Occipital lobe (tissue), 2 donors: ENCODE results near the gene AKAP8L. TPM values are rescaled to one million over a fixed set of nuclear protein-coding genes. Genes with fewer than 3 reads are reported as not detected.
"Not testable (repeated sequence)": the region's sequence is repeated elsewhere in the genome, so short reads cannot be mapped to it uniquely, and the experiment has no call there.

Source experiments
- DNase-seq: peaks from one replicate; lab custom pipeline; 2025; lab: John Stamatoyannopoulos, UW
- total RNA-seq: library from RNA; depleted of rRNA; stranded (reverse); fragments of >200 nt; gene quantifications from one replicate; pipeline ENCODE4 v1.2.3, GENCODE V29; 2014

Gene AKAP8L
- total RNA-seq, 1 donor from 2014 or later: 59.6 TPM

- DNase-seq: no peak
Observed at GRCh38 chr19:15418231-15418578, 583 bp downstream of the AKAP8L start.

GRCh38 chr19:15417699-15418098 is 1.1 kb downstream of the AKAP8L start:
- DNase-seq: no peak

DNA sequence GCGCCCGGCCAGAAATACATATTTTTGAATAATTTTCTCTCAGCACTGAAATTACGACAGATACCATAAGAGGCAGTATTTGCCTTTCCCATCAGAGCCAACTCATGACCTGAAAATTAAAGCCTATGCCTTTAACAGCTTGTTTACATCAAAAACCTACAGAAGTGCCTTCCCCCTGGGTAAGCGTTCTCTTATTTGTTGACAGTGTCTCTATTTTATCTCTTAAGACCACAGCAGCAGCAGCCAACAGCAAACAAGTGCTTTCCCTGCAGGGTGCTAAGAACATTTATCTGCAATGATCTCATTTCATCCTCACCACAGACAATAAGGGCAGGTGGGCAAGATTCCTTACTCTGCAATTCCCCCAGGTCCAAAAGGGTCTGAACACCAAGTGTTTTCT is 6.0 kb downstream of the AKAP8L start:
- DNase-seq: no peak

DNA sequence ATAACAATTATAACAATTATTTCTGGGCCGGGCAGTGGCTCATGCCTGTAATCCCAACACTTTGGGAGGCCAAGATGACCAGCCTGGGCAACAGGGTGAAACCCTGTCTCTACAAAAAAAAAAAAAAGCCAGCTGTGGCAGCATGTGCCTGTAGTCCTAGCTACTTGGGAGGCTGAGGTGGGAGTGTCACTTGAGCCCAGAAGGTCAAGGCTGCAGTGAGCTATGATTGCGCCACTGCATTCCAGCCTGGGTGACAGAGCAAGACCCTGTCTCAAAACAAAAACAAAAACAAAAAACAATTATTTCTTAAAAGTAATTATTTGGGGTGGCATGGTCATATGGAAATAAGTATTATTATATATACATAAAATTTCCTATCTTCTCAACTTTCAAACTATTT is 7.4 kb downstream of the AKAP8L start:
- DNase-seq: not testable (repeated sequence)

DNA sequence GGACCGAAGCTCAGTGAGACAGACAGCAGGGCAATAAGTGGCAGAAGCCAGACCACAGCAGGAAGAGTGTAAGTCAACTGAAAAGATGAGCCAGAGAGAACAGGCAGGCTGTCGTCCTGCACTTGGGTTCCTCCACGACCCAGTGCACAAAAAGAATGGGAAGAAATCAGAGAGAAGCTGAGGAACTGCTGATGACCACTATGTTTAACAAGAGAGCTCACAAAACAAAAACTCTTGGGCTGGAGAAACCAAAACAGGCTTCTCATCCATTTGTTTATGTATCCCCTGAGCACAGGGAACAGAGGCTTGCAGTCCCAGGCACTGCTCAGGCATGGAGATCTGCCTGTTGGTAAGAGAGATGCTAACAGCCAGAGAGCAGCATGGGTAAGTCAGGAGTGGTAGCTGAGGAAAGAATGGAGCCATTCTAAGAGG is 14.0 kb downstream of the AKAP8L start:
- DNase-seq: no peak

DNA sequence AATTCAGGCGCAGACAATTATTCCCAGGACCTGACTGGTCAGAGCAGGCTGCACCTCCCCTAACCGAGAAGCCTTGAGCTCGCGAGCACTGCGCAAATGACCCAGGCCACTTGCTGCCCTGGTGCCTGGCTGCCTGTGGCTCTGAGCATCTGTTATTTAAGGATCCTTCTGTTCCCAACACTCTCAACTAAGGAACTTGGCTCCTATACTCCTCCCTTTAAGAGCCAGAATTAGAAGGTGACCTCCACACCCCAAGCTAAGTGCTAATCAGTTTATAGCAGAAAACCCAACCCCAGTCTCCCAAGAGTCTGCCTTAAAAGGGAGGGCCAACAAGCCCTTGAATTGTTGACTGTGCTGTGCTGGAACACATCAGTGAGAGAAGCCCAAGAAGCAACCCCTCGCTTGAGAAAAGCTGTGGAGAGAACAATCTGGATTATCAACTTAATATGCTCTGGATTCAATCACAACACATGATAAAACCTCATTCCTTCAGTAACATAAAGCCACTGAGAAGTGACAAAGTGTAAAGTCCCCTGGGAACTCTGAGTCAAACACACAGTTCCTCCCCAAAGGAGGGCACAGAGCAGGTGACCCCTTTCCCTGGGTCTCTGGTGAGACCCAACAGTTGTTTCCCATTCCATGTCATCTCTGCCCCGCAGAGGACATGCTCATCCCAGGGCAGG is 14.6 kb downstream of the AKAP8L start:
- DNase-seq: no peak

DNA sequence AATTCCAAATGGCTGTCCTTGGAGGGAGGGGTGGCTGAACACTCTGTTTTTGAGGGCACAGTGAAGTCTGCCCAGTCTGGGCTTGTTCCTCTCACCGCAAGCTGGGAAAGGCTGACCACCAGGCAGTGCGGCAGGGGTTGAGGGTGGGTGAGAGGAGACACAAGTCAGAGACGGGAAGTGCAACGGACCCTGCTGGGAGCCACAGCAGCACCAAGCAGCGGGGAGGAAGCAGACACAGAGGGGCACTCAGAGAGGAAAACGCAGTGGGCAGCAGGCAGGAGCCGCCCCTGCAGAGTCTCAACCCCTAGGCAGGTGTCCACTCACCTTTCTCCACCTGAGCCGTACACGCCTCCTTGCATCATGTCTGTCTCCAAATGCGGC is 15.6 kb downstream of the AKAP8L start:
- no peak for DNase-seq

- DNase-seq: no peak
Observed at GRCh38 chr19:15402411-15403150, 16.2 kb downstream of the AKAP8L start.

GRCh38 chr19:15401397-15401710 is 17.4 kb downstream of the AKAP8L start:
- no peak for DNase-seq

DNA sequence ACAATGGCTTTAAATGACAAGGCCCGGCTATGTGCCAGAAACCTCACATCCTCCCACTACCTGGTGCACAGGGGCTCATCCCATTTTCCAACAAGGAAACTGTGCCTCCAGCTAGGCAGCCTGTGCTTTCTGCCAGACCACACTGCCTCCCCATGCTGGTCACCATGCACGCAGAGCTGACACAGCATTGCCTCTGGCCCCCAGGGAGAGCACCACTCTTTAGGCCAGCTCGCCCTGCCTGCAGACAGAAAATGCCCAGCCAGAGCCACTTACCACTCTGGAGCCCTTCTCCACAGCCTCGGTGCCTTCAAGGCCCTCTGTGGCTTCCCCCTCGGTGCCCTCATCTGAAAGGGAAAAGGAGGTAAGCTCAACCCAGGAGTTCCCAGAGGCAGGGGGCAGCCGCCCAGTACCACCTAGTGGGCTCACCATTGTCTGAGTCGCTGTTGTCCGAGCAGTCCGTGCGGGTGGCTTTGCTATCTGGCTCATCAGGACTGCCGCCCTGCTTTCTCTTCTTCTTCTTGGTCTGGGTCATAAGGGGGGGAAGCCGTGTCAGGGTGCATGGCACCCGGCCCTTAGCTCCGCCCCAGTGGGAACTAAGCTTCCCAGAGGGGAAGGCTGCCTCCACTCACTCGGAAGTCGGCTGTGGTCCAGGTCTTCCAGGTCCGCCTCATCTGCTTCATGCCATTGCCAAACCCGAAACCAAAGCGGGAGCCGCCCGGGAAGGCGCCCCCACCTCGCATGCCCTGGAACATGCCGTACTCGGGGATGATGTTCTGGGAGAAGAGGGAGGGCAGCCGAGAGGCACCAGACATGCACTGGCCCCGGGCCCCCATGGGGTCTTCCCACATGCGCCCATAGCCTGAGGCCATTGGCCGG is 18.0 kb downstream of the AKAP8L start:
- no peak for DNase-seq

DNA sequence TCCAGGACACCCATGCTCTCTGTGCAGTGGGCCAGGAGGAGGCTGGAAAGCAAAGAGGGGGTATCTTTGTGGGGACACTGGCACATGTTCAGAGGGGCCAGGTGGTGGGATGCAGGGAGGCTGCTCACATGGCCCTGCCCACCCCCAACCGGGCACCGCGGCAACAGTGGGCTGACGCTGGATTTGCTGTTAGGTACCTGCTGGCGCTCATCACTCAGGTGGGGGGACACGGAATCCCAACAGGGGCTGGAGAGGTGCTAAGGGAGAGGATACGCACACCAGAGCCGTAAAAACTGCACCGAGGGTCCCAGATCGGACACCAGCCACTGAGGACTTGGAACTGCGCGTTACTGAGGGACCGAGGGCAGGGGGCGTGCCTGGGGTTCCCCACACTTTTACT is 19.2 kb downstream of the AKAP8L start:
- no peak for DNase-seq

DNA sequence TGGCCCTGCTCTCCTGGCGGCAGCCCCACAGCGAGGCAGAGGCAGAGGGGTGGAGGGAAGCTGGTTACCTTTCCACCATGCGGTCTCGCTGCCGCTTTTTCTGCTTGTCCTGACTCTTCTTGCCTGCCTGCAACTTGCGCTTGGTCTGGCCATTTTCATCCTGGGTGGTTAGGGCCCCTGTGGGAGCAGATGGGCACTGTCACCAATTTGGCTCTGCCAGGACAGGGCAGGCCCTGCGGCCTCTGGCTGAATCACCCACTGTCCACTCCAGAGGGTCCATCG is 19.6 kb downstream of the AKAP8L start:
- no peak for DNase-seq

DNA sequence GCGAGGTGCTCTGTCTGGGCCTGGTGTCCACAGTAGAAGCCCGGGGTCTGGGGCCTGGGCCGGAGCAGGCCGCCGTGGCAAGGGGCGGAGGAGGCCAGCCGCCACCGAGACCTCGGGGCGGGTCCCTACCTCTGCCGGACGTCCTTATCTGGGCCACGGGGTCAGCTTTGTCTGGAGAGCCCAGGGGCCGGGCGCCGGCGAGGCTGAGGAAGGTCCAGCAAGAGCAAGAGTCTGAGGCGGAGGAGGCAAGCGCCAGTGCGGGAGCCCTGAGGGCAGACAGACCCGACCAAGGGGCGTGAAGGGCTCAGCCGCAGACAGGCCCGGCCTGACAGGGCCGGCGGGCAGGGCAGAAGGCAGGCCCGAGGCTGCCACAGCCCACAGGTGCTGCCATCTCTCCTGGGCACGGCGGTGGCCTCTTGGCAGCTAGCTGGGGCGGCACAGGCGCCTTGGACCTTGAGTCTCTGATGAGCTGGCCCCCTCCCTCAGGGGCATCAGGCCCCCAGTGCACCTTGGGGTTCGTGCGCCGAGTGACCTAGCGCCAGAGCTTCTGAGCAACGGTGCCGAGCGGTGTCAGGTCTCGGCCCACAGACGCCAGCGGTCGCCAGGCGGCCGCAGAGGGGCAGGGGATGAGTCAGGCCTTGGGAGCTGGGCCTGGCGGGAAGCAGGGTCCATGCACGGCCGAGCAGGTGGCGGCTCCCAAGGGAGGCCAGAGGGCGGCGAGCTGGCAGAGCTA is 20.1 kb downstream of the AKAP8L start:
- DNase-seq: no peak

DNA sequence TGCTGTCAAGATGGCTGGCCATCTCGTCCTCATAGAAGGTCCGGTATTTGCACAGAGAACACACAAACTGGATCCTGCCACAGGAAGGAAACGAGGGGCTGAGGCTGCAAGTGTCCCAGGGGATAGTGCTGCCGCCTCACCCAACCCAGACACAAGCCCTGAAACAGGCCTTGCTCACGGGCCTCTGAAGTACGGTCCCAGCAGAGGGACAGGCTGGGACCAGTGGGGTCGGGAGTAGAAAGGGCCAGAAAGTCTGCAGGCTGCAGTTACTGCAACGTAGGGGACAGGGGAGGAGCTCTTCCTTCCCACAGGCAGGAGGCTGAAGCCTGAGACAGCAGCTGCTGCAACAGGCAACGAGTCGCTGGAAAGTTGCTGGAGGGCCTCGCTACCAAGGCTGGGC is 21.0 kb downstream of the AKAP8L start:
- no peak for DNase-seq

- no peak for DNase-seq
Observed at GRCh38 chr19:15397236-15397635, 21.6 kb downstream of the AKAP8L start.

DNA sequence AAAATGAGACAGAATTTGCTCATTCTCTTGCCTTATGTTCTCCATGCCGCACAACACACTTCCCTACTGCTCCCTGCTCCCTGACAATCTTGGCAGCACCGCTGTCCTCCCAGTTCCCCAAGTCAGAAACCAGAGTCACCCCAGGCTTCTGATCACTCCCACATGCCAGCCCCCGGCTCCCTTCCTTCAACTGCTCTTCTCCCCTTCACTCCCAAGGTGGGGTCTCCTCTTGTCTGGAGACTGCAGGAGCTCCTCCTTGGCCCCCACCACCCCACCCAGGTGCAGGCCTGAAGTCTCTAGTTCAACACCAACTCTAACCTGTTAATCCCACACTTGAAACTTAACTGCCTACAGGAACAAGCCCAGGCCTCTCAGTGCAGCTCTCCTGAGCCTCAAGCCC is 22.4 kb downstream of the AKAP8L start:
- no peak for DNase-seq

DNA sequence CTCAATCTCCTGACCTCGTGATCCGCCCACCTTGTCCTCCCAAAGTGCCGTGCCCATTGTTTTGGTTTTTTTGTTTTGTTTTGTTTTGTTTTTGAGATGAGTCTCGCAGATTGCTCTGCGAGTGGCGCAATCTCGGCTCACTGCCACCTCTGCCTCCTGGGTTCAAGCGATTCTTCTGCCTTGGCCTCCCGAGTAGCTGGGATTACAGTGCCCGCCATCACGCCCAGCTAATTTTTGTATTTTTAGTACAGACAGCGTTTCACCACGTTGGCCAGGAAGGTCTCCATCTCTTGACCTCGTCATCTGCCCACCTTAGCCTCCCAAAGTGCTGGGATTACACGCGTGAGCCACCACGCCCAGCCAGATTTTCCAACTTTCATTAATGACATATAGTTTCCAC is 23.5 kb downstream of the AKAP8L start:
- DNase-seq: not testable (repeated sequence)

DNA sequence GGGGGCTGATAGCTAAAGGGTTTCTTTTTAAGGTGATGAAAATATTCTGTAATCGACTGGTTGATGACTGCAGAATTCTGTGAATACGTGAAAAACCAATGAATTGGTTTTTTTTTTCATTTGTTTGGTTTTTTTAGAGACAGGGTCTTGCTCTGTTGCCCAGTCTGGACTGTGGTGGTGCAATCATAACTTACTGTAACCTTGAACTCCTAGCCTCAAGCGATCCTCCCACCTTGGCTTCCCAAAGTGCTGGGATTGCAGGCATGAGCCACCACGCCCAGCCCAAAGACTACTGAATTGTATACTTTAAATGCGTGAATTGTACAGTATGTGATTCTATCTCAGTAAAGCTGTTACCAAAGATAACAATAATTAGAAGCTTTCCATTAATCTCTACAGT is 24.4 kb downstream of the AKAP8L start:
- no peak for DNase-seq

DNA sequence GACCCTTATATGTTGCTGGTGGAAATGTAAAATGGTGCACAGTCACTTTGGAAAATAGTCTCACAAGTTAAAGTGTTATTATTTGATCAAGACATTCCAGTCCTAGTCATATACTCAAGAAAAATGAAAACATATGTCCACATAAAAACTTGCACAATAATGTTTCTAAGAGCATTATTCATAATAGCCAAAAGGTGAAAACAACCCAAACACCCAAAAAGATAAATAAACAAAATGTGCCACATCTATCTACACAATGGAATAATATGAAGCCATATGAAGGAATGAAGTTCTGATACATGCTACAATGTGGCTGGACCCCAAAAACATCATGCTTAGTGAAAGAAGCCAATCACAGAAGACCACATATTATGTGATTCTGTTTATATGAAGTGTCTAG is 24.8 kb downstream of the AKAP8L start:
- DNase-seq: no peak

DNA sequence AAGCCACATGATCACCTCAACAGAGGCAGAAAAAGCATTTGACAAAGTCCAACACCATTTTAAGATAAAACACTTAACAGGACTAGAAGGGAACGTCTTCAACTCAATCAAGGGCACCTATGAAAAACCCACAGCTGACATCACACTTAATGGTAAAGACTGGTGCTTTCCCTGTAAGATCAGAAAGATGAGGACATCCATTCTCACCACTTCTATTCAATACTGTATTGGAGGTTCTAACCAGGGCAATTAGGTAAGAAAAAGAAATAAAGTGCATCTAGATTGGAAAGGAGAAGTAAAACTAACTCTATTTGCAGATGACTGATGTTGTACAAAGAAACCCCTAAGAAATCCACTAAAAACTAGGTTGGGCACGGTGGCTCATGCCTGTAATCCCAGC is 28.0 kb downstream of the AKAP8L start:
- DNase-seq: no peak

DNA sequence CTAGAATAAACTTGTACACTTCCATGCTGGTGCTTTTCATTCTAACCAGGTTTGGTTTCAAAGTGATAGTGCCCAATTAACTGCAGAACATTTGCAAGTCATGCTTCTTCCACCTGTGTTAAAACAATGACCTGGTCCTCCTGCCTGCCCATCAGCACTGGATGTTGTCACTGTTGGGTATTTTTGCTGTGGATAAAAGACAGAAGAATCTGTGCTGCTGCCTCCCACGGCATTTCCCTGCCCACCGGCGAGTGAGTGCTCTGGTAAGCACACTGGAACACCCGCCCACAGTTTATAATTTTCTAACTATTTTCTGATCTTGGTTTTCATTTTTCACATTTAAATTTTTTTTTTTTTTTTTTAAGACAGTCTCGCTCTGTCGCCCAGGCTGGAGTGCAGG is 36.9 kb downstream of the AKAP8L start:
- DNase-seq: no peak

DNA sequence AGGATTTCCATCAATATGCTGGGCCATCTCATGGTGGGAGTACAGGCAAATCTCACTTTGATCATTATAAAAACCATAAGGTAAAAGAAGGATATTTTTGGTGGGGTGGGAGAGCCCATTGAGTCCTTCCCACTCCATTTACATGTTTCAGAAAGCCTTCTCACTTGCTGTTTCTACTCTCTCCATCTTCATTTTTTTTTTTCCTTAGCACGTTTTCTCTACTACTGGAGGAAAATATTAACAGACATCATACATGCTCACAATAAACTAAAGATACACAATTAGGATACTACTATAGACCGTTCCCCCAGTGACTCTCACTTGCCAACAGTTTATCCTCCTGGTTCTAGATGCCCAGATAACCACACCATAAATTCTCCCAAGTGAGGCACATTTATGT is 37.4 kb downstream of the AKAP8L start:
- no peak for DNase-seq
